ENCODE results near the gene FRAS1. TPM values are rescaled to one million over a fixed set of nuclear protein-coding genes. Genes with fewer than 3 reads are reported as not detected.

FRAS1 gene
- total and polyA plus RNA-seq, 2 of the 8 experiments (the other 6 are each of a cell fraction or from before 2014, with no cell fraction given), result 38.5 to 109 TPM

DNA sequence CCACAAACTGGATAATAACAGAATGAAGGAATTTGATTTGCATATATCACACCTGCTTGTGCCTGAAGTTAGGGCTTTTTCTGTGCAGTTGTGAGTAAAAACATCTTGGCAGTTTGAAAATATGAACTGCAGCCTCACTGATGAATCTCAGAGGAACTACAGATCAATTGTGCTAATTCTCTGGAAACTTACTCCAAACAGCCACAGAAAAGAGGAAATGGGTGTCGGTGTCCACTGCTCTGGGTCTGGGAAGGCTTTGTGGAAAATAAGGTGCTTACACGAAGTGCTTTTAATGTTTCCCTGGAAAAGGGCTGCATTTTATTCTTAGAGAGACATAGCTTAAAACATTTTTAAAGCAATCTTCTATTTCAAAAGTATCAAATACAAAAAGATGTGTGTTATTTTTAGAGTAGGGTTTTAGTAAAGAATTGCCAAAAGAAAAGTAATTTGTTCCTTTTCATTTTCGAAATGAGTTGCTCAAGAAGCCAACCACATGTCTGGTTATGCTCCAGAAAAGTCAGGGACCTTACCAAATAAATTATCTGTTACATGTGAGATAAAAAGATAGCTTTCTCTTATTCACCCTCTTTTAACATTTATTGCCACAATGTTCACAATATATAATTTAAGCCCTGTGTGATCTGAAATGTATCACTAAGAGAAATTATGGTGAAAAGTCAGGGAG, 240.1 kb downstream of the FRAS1 start:
- Histone ChIP-seq H4K8ac (ENCODE audit: extremely low read depth, insufficient read depth, low read length) (no peak overlapping the region), H4K91ac (replicated peaks; ENCODE audit: insufficient read length, low read length) (no peak overlapping the region), H2AK5ac (ENCODE audit: low read depth, low read length) (no peak overlapping the region), H3K9me3 (ENCODE audit: insufficient read depth in 2 of 2, low read depth in 1 of 2, low read length in 1 of 2) (no peaks in the 10 kb centered on the region), H4K5ac (ENCODE audit: insufficient read length, low read depth, low read length) (no peak overlapping the region), H3K36me3 (ENCODE audit: control insufficient read depth in 2 of 4, insufficient read depth in 4 of 4, low read length in 3 of 4) (peaks cover 0 to 38% (median 14%) of the 10 kb centered on the region in 4 experiments; a peak in 5 of 8 replicates), H3K18ac (ENCODE audit: extremely low read depth, low read length) (no peak overlapping the region), H3K23me2 (ENCODE audit: low read depth, low read length) (no peaks in the 10 kb centered on the region), H2AFZ (ENCODE audit: low read length) (no peak overlapping the region), H3K27me3 (replicated peaks in 1 of 4; ENCODE audit: control insufficient read depth in 3 of 4, extremely low read depth in 1 of 4, insufficient read depth in 3 of 4, low read length in 3 of 4) (no peaks in the 10 kb centered on the region), H3K23ac (ENCODE audit: insufficient read length) (no peak overlapping the region), H3K27ac (ENCODE audit: low read depth, low read length) (no peak overlapping the region), H2BK12ac (ENCODE audit: low read depth, low read length) (no peak overlapping the region), H2BK120ac (replicated peaks; ENCODE audit: low read depth, low read length) (no peak overlapping the region), H3K4me2 (ENCODE audit: insufficient read depth in 1 of 2, low read depth in 2 of 2, low read length in 2 of 2) (no peak overlapping the region), H3K79me2 (ENCODE audit: control insufficient read depth in 1 of 2, insufficient read depth in 2 of 2, low read length in 2 of 2) (no peaks in the 10 kb centered on the region), H3K4me3 (ENCODE audit: extremely low read depth in 1 of 4, insufficient read depth in 2 of 4, low read depth in 3 of 4, low read length in 4 of 4) (no peak overlapping the region), H3K56ac (replicated peaks; ENCODE audit: insufficient read length, low read depth, low read length) (no peak overlapping the region), H3K79me1 (ENCODE audit: low read depth, low read length) (peaks cover 2% of the 10 kb centered on the region; the same call in 1 of the 2 replicates), H4K20me1 (replicated peaks in 1 of 2; ENCODE audit: control insufficient read depth in 1 of 2, insufficient read depth in 2 of 2, low read length in 2 of 2) (no peaks in the 10 kb centered on the region), H2BK15ac (ENCODE audit: low read length) (no peak overlapping the region), H2BK20ac (ENCODE audit: low read length) (no peak overlapping the region), H3K4ac (replicated peaks; ENCODE audit: insufficient read length, low read depth, low read length) (no peak overlapping the region), H3K4me1 (replicated peaks in 1 of 4; ENCODE audit: control insufficient read depth in 3 of 4, insufficient read depth in 4 of 4, low read length in 3 of 4) (no peaks in the 10 kb centered on the region), H3K9ac (replicated peaks in 1 of 4; ENCODE audit: extremely low read depth in 1 of 4, low read depth in 3 of 4, low read length in 3 of 4) (no peak overlapping the region), H2BK5ac (ENCODE audit: low read depth, low read length) (no peak overlapping the region), H3K14ac (ENCODE audit: insufficient read length) (no peak overlapping the region)
- TF ChIP-seq YY1 (IDR thresholded peaks at IDR 0.05; ENCODE audit: low read depth, low read length), result no peak
- no peak for TF ChIP-seq NANOG (IDR thresholded peaks at IDR 0.05; ENCODE audit: insufficient read depth, low read depth, low read length, poor library complexity, severe bottlenecking)
- no peak for TF ChIP-seq POU5F1 (IDR thresholded peaks at IDR 0.05; ENCODE audit: low read depth, low read length)
- DNase-seq (ENCODE audit: low read depth in 1 of 2, low spot score in 2 of 2), result no peak
- ChIA-PET CTCF (ENCODE audit: partially characterized antibody) (interaction anchor here (0.8 to 2.5 kb wide), 7 partner anchors 22 to 366 kb away, joined by 3 to 6 read pairs (median 3); partner anchors contain the start of gene FRAS1), POLR2A (ENCODE audit: partially characterized antibody) (interaction anchor here (1.7 kb wide), 1 partner anchor 29 kb away, joined by 3 read pairs; no protein-coding TSS in a partner anchor)
- no peak for FAIRE-seq
- 92% methylated on average over 3 of the region's 3 CpGs; no CpG with 5 or more reads in 1 of the 2 experiments for WGBS, 2 experiments (ENCODE audit: extremely low coverage in 1 of 2, insufficient coverage in 1 of 2, insufficient read length in 1 of 2, insufficient replicate concordance in 2 of 2, low coverage in 1 of 2, low lambda C conversion rate in 2 of 2, missing lambda C conversion rate in 1 of 2)

Data from H1 (cell line).